Iris pigment epithelial cell (primary cell): ENCODE results near the gene ADGRG6.

Experiments used
- DNase-seq: peaks from one replicate; pipeline ENCODE4 v3.0.0-alpha.2; 2011; ENCODE audit warnings: low read depth

The ADGRG6 gene

GRCh38 chr6:142322066-142322465 is 20.3 kb downstream of the ADGRG6 start:
- no peak for DNase-seq

GRCh38 chr6:142322504-142323198 is 20.8 kb downstream of the ADGRG6 start:
- DNase-seq, result no peak

GRCh38 chr6:142323377-142323776 is 21.6 kb downstream of the ADGRG6 start:
- DNase-seq, result peak; percentile 51

GRCh38 chr6:142324111-142324510 is 22.3 kb downstream of the ADGRG6 start:
- no peak for DNase-seq

GRCh38 chr6:142325111-142325510 is 23.3 kb downstream of the ADGRG6 start:
- no peak for DNase-seq

- DNase-seq, result no peak
These were observed 24.7 kb downstream of the ADGRG6 start for GRCh38 chr6:142326540-142326939.

GRCh38 chr6:142328070-142328469 is 26.3 kb downstream of the ADGRG6 start:
- DNase-seq, result no peak

- DNase-seq, result no peak
These were observed 27.8 kb downstream of the ADGRG6 start for GRCh38 chr6:142329486-142330113.

- DNase-seq, result peak; percentile 27
These were observed 29.3 kb downstream of the ADGRG6 start for GRCh38 chr6:142331075-142331551.

- DNase-seq, result no peak
These were observed 29.8 kb downstream of the ADGRG6 start for GRCh38 chr6:142331601-142332000.

GRCh38 chr6:142332393-142333098 is 30.7 kb downstream of the ADGRG6 start:
- no peak for DNase-seq

- DNase-seq, result no peak
These were observed 31.6 kb downstream of the ADGRG6 start for GRCh38 chr6:142333431-142333830.

- DNase-seq, result no peak
These were observed 32.5 kb downstream of the ADGRG6 start for GRCh38 chr6:142334294-142334693.

- DNase-seq, result no peak
These were observed 33.6 kb downstream of the ADGRG6 start for GRCh38 chr6:142335415-142335814.

- DNase-seq, result no peak
These were observed 34.4 kb downstream of the ADGRG6 start for GRCh38 chr6:142336183-142336582.

GRCh38 chr6:142336787-142337186 is 35.0 kb downstream of the ADGRG6 start:
- no peak for DNase-seq

- DNase-seq, result no peak
These were observed 37.3 kb downstream of the ADGRG6 start for GRCh38 chr6:142339113-142339512.

- no peak for DNase-seq
These were observed 38.3 kb downstream of the ADGRG6 start for GRCh38 chr6:142339968-142340658.

- DNase-seq, result no peak
These were observed 40.1 kb downstream of the ADGRG6 start for GRCh38 chr6:142341855-142342330.

- DNase-seq, result no peak
These were observed 41.2 kb downstream of the ADGRG6 start for GRCh38 chr6:142342986-142343385.

GRCh38 chr6:142343938-142344337 is 42.1 kb downstream of the ADGRG6 start:
- DNase-seq, result no peak

- DNase-seq, result no peak
These were observed 43.5 kb downstream of the ADGRG6 start for GRCh38 chr6:142345261-142345660.
